IMR-90 (cell line): Measurements from ENCODE around the gene TMEM143.

ENCODE experiments used
- RFX5 ChIP-seq: IDR thresholded peaks from 2 replicates; pipeline ENCODE4 v1.8.0; 2012; ENCODE audit warnings: low read depth, mild to moderate bottlenecking, low read length, moderate library complexity
- TF ChIP-seq, protein P1 (sequence below): conservative IDR thresholded peaks from 2 replicates; pipeline ENCODE4 v1.5.1; 2012; ENCODE audit warnings: mild to moderate bottlenecking, low read depth, low read length, improper control_type of control experiment

GRCh38 chr19:48338253-48338755, 25.4 kb downstream of the TMEM143 start:
- TF ChIP-seq, protein P1, sequence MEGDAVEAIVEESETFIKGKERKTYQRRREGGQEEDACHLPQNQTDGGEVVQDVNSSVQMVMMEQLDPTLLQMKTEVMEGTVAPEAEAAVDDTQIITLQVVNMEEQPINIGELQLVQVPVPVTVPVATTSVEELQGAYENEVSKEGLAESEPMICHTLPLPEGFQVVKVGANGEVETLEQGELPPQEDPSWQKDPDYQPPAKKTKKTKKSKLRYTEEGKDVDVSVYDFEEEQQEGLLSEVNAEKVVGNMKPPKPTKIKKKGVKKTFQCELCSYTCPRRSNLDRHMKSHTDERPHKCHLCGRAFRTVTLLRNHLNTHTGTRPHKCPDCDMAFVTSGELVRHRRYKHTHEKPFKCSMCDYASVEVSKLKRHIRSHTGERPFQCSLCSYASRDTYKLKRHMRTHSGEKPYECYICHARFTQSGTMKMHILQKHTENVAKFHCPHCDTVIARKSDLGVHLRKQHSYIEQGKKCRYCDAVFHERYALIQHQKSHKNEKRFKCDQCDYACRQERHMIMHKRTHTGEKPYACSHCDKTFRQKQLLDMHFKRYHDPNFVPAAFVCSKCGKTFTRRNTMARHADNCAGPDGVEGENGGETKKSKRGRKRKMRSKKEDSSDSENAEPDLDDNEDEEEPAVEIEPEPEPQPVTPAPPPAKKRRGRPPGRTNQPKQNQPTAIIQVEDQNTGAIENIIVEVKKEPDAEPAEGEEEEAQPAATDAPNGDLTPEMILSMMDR, result no peak
- no peak for TF ChIP-seq RFX5
